Measurements from ENCODE around the gene OR2T6.

GRCh38 chr1:248421384-248421783, 45.8 kb downstream of the OR2T6 start:
- TF ChIP-seq, protein P1, sequence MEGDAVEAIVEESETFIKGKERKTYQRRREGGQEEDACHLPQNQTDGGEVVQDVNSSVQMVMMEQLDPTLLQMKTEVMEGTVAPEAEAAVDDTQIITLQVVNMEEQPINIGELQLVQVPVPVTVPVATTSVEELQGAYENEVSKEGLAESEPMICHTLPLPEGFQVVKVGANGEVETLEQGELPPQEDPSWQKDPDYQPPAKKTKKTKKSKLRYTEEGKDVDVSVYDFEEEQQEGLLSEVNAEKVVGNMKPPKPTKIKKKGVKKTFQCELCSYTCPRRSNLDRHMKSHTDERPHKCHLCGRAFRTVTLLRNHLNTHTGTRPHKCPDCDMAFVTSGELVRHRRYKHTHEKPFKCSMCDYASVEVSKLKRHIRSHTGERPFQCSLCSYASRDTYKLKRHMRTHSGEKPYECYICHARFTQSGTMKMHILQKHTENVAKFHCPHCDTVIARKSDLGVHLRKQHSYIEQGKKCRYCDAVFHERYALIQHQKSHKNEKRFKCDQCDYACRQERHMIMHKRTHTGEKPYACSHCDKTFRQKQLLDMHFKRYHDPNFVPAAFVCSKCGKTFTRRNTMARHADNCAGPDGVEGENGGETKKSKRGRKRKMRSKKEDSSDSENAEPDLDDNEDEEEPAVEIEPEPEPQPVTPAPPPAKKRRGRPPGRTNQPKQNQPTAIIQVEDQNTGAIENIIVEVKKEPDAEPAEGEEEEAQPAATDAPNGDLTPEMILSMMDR (IDR thresholded peaks at IDR 0.05), result no peak
- no peak for TF ChIP-seq POLR2A (IDR thresholded peaks at IDR 0.05; ENCODE audit: low read depth)
- no peak for TF ChIP-seq POLR2AphosphoS5 (IDR thresholded peaks at IDR 0.05)
